Heart left ventricle (tissue), 13 donors: Measurements from ENCODE around the gene TNFRSF9.

ENCODE experiments used
- POLR2A ChIP-seq, 2 donors: fragments of 450-650 bp; IDR thresholded peaks; one replicate each; pipeline ENCODE4 v1.6.1; 2017; ENCODE audit warnings: antibody characterized with exemption in 2 of 2, mild to moderate bottlenecking in 2 of 2, moderate library complexity in 2 of 2
- TF ChIP-seq, protein P1 (sequence below), 12 donors: fragments of 200-600 bp; sonication (generic) in 4 of 12; IDR thresholded peaks; one replicate each; pipeline versions ENCODE4 v1.5.0 to v1.8.0; 2018 to 2022; ENCODE audit warnings: antibody characterized with exemption in 12 of 12, mild to moderate bottlenecking in 5 of 12
- donor health status: ischemic (EF 13 %, LVEDD 7.1; RV severe dilation, severe dysfunction).
- donor health status: DM: no; HTN: yes; CAD: no.
- donor health status: DM: no; HTN: no; CAD: no.
- donor health status: ischemic (EF 25% LVEDD 6.9; RV normal size, moderate dysfunction).
- donor health status: ischemic (EF 25% LVEDD 5.7; RV mildly dilated, moderate dysfunction).
- donor health status: ischemic (EF 35%, LVEDD 5.7; RV mildly dilated, moderate dysfunction).
- donor health status: nonischemic (EF 11% LVEDD 7.7; RV severe dilation, severe dysfunction).
- donor health status: DM: yes; HTN: yes; CAD: no.
- donor health status: PGD.
- donor health status: ischemic (EF 29% LVEDD 5.4; RV normal size, mild dysfunction).
- donor health status: nonischemic (EF 23%, LVEDD 6.1; RV moderate dilation, normal function).

DNA sequence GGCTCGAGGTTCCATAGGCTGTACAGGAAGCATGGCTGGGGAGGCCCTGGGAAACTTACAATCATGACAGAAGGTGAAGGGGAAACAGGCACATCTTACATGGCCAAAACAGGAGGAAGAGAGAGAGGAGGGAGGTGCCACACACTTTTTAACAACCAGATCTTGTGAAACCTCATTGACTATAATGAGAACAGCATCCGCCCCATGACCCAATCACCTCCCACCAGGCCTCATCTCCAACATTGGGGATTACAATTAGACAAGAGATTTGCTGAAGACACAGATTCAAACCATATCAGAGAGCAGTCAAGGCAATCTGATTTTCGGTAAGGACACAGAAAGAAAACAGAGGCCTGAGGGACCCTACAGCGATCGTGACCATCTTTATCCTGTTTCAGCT is 41.7 kb downstream of the TNFRSF9 start:
- TF ChIP-seq, protein P1, sequence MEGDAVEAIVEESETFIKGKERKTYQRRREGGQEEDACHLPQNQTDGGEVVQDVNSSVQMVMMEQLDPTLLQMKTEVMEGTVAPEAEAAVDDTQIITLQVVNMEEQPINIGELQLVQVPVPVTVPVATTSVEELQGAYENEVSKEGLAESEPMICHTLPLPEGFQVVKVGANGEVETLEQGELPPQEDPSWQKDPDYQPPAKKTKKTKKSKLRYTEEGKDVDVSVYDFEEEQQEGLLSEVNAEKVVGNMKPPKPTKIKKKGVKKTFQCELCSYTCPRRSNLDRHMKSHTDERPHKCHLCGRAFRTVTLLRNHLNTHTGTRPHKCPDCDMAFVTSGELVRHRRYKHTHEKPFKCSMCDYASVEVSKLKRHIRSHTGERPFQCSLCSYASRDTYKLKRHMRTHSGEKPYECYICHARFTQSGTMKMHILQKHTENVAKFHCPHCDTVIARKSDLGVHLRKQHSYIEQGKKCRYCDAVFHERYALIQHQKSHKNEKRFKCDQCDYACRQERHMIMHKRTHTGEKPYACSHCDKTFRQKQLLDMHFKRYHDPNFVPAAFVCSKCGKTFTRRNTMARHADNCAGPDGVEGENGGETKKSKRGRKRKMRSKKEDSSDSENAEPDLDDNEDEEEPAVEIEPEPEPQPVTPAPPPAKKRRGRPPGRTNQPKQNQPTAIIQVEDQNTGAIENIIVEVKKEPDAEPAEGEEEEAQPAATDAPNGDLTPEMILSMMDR (IDR thresholded peaks at IDR 0.05) = no peak
- TF ChIP-seq POLR2A (IDR thresholded peaks at IDR 0.05) = no peak
